ENCODE data around the gene ATP5F1D. TPM values are rescaled to one million over a fixed set of nuclear protein-coding genes. Genes with fewer than 3 reads are reported as not detected.

Gene ATP5F1D
- total and polyA plus RNA-seq, 2 of the 8 experiments (the other 6 are each of a cell fraction or from before 2014, with no cell fraction given): 174 to 249 TPM

DNA sequence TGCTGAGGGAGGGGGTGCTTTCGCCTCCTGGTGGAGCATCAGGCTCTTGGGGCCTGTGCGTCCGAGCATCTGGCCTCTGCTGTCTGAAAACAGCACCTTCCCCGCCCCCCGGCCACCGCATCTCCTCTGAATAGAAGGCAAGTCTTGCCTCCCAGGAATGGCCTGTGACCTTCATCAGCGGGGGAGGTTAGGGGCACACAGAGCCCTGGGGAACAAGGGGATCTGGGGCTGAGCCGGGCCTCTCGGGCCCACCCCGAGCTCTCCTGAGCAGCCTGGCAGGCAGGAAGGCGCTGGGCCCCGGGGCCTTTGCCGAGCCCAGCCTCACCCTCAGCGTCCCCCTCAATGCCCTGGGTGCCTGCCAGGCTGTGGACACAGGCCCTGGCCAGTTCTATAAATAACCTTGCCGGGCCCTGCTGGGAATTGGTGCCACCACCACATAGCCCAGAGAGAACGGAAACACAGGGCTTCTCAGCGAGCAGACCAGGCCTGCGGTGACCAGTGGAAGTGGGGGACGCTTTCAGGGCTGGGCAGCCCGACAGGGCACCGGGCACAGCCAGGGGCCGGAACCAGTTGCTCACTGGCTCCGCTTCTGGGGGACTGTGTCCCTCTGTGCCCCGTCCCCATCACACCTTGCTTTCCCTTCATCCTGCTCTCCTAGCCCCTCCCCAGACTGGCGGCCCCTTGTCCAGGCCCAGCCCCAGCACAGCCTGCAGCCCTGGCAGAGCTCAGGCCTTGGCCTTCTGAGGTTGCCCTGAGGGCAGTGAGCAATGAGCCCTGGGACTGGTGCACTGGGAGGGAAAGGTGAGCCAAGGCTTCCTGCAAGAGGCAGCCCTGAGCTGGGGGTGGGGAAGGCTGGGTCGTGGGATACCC lies 26.5 kb upstream of the ATP5F1D start:
- peaks cover 0 to 9% (median 7%) of the 10 kb centered on the region in 4 experiments; a peak in 4 of 7 replicates for H3K4me1 ChIP-seq (replicated peaks in 1 of 4; ENCODE audit: control insufficient read depth in 3 of 4, insufficient read depth in 4 of 4, low read length in 3 of 4)
- no peak overlapping the region for H4K5ac ChIP-seq (ENCODE audit: insufficient read length, low read depth, low read length)
- H2BK15ac ChIP-seq (ENCODE audit: low read length): no peak overlapping the region
- no peak overlapping the region for H4K91ac ChIP-seq (replicated peaks; ENCODE audit: insufficient read length, low read length)
- no peak overlapping the region for H3K4me3 ChIP-seq (ENCODE audit: extremely low read depth in 1 of 4, insufficient read depth in 2 of 4, low read depth in 3 of 4, low read length in 4 of 4)
- no peaks in the 10 kb centered on the region for H3K9me3 ChIP-seq (ENCODE audit: insufficient read depth in 2 of 2, low read depth in 1 of 2, low read length in 1 of 2)
- H2BK20ac ChIP-seq (ENCODE audit: low read length): no peak overlapping the region
- no peak overlapping the region for H2BK120ac ChIP-seq (replicated peaks; ENCODE audit: low read depth, low read length)
- H2BK5ac ChIP-seq (ENCODE audit: low read depth, low read length): peak overlapping the region; percentile 73; the same call in 1 of the 2 replicates
- peaks cover 33 to 42% of the 10 kb centered on the region in 2 experiments for H4K20me1 ChIP-seq (replicated peaks in 1 of 2; ENCODE audit: control insufficient read depth in 1 of 2, insufficient read depth in 2 of 2, low read length in 2 of 2)
- POLR2A ChIA-PET (ENCODE audit: partially characterized antibody): interaction anchor here (0.6 to 3.3 kb wide), 5 partner anchors 13 to 130 kb away, joined by 3 to 16 read pairs (median 3); no protein-coding TSS in a partner anchor
- H3K18ac ChIP-seq (ENCODE audit: extremely low read depth, low read length): no peak overlapping the region
- DNase-seq (ENCODE audit: low read depth in 1 of 2, low spot score in 2 of 2) (no peak), FAIRE-seq (no peak)
- no peaks in the 10 kb centered on the region for H3K23me2 ChIP-seq (ENCODE audit: low read depth, low read length)
- H3K27me3 ChIP-seq (replicated peaks in 1 of 4; ENCODE audit: control insufficient read depth in 3 of 4, extremely low read depth in 1 of 4, insufficient read depth in 3 of 4, low read length in 3 of 4): no peaks in the 10 kb centered on the region
- H3K4ac ChIP-seq (replicated peaks; ENCODE audit: insufficient read length, low read depth, low read length): no peak overlapping the region
- H2AK5ac ChIP-seq (ENCODE audit: low read depth, low read length): no peak overlapping the region
- no peak overlapping the region; the same call in 1 of the 2 replicates for H3K27ac ChIP-seq (ENCODE audit: low read depth, low read length)
- H3K36me3 ChIP-seq (ENCODE audit: control insufficient read depth in 2 of 4, insufficient read depth in 4 of 4, low read length in 3 of 4): peaks cover 0 to 3% (median 1%) of the 10 kb centered on the region in 4 experiments; a peak in 2 of 8 replicates
- peaks cover 21% of the 10 kb centered on the region for H3K79me1 ChIP-seq (ENCODE audit: low read depth, low read length)
- no peak overlapping the region for H4K8ac ChIP-seq (ENCODE audit: extremely low read depth, insufficient read depth, low read length)
- no peak overlapping the region for H3K14ac ChIP-seq (ENCODE audit: insufficient read length)
- H3K56ac ChIP-seq (replicated peaks; ENCODE audit: insufficient read length, low read depth, low read length): no peak overlapping the region
- no peak overlapping the region for H3K4me2 ChIP-seq (ENCODE audit: insufficient read depth in 1 of 2, low read depth in 2 of 2, low read length in 2 of 2)
- no peak overlapping the region for H2AFZ ChIP-seq (ENCODE audit: low read length)
- TF ChIP-seq, protein P1, sequence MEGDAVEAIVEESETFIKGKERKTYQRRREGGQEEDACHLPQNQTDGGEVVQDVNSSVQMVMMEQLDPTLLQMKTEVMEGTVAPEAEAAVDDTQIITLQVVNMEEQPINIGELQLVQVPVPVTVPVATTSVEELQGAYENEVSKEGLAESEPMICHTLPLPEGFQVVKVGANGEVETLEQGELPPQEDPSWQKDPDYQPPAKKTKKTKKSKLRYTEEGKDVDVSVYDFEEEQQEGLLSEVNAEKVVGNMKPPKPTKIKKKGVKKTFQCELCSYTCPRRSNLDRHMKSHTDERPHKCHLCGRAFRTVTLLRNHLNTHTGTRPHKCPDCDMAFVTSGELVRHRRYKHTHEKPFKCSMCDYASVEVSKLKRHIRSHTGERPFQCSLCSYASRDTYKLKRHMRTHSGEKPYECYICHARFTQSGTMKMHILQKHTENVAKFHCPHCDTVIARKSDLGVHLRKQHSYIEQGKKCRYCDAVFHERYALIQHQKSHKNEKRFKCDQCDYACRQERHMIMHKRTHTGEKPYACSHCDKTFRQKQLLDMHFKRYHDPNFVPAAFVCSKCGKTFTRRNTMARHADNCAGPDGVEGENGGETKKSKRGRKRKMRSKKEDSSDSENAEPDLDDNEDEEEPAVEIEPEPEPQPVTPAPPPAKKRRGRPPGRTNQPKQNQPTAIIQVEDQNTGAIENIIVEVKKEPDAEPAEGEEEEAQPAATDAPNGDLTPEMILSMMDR (IDR thresholded peaks at IDR 0.05; ENCODE audit: control extremely low read depth in 1 of 3, insufficient read depth in 1 of 3, low read depth in 1 of 3, low read length in 3 of 3): peak in 1 of 3 experiments; percentile 12; a peak in 1 of 4 replicates
- TF ChIP-seq CBX5 (IDR thresholded peaks at IDR 0.05; ENCODE audit: low read depth, low read length): no peak
- H2BK12ac ChIP-seq (ENCODE audit: low read depth, low read length): no peak overlapping the region
- peak overlapping the region in 1 of 4 experiments; percentile 32; a peak in 1 of 7 replicates for H3K9ac ChIP-seq (replicated peaks in 1 of 4; ENCODE audit: extremely low read depth in 1 of 4, low read depth in 3 of 4, low read length in 3 of 4)
- 92% methylated on average over 26 of the region's 26 CpGs; no CpG with 5 or more reads in 1 of the 2 experiments for WGBS, 2 experiments (ENCODE audit: extremely low coverage in 1 of 2, insufficient coverage in 1 of 2, insufficient read length in 1 of 2, insufficient replicate concordance in 2 of 2, low coverage in 1 of 2, low lambda C conversion rate in 2 of 2, missing lambda C conversion rate in 1 of 2)
- H3K23ac ChIP-seq (ENCODE audit: insufficient read length): no peak overlapping the region
- CTCF ChIA-PET (ENCODE audit: partially characterized antibody): interaction anchor here (0.6 to 6.6 kb wide), 7 partner anchors 7 to 243 kb away, joined by 3 to 56 read pairs (median 4); no protein-coding TSS in a partner anchor
- H3K79me2 ChIP-seq (ENCODE audit: control insufficient read depth in 1 of 2, insufficient read depth in 2 of 2, low read length in 2 of 2): peaks cover 8 to 83% of the 10 kb centered on the region in 2 experiments; a peak in 3 of 4 replicates

All from H1 (cell line).